ENCODE results near the gene LMTK2.

Gene LMTK2

DNA sequence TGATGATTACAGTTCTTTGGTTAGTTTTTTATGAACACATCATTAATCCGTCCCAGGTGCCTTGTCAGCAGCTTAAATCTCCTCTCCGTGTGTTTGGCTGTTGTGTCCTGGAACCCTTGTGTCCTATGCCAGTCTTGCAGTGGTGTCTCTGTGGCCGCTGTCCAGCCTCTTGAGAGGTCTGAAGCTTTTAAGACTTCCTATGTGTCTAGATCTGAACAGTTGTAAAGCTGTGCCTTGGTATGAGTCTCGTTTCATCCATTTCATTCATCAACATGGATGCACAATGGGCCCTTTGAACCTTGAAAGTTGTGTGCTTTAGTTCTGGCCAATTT lies 16.7 kb downstream of the LMTK2 start:
- TF ChIP-seq, protein P1, sequence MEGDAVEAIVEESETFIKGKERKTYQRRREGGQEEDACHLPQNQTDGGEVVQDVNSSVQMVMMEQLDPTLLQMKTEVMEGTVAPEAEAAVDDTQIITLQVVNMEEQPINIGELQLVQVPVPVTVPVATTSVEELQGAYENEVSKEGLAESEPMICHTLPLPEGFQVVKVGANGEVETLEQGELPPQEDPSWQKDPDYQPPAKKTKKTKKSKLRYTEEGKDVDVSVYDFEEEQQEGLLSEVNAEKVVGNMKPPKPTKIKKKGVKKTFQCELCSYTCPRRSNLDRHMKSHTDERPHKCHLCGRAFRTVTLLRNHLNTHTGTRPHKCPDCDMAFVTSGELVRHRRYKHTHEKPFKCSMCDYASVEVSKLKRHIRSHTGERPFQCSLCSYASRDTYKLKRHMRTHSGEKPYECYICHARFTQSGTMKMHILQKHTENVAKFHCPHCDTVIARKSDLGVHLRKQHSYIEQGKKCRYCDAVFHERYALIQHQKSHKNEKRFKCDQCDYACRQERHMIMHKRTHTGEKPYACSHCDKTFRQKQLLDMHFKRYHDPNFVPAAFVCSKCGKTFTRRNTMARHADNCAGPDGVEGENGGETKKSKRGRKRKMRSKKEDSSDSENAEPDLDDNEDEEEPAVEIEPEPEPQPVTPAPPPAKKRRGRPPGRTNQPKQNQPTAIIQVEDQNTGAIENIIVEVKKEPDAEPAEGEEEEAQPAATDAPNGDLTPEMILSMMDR (IDR thresholded peaks at IDR 0.05; ENCODE audit: low read depth, low read length) = no peak
- DNase-seq (ENCODE audit: low read depth, low spot score) = no peak
- H3K4me3 ChIP-seq (ENCODE audit: low read depth, low read length) = no peak overlapping the region
- in situ Hi-C loops (cut with HindIII; ENCODE audit: low sequenced_read_pairs) = no loop called here

DNA sequence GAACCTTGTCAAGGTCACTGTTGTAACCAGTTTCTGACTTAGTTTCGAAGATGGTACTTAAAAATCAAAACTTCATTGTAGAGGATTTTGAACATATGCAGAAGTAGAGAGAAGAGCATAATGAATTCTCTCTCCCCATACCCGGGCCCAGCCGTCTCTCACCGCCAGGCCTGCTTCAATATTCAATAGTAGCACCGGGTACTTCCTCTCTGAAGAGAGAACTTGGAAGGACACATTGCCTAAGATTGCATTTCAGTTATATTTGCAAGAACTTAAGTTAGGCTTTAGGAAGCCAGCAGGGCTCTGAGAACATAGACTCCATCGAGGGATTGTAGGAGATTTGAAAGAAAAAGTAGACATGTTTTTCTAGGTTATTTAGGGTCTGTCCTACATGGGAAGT lies 19.1 kb downstream of the LMTK2 start:
- no peak overlapping the region for H3K4me3 ChIP-seq (ENCODE audit: low read depth, low read length)
- TF ChIP-seq, protein P1 (IDR thresholded peaks at IDR 0.05; ENCODE audit: low read depth, low read length) = no peak
- DNase-seq (ENCODE audit: low read depth, low spot score) = no peak
- in situ Hi-C loops (cut with HindIII; ENCODE audit: low sequenced_read_pairs) = no loop called here

DNA sequence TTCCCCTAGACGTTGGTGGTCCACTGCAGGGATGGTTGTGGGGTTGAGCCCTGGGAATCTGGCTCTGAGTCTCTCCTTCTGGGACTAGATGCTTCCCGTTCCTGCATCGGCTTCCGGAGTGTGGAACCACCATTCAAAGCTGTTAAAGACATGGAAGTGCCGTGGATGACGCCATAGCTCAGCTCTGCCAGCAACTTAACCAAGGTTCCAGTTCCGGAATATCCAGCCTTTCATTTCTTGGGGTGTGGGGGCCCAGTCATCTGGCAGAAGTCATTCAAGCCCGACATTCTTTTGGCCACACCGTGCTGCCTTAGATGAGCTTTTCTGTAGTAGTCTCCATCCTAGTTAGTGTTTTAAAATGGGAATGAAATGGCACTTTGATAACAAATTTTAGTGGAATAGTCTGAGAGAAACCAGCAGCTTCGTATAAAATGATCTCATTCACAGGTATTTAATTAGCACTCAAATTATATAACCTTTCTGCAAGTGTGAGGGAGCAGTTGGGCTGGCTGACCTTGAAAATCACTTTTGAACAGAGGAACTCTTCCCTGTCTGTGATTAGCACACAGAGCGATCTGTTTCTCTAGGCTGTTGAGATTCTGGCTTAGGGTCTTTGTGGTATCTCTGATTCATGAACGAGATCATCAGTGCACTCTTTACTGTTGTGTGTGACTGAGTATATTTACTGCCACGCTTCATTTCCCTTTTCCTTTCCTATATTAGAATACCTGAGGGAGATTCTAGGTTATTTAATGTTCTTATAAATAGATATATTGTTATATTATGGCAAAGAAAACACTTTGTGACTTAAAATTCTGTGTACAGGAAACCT lies 19.9 kb downstream of the LMTK2 start:
- H3K4me3 ChIP-seq (ENCODE audit: low read depth, low read length) = no peak overlapping the region
- TF ChIP-seq, protein P1 (IDR thresholded peaks at IDR 0.05; ENCODE audit: low read depth, low read length) = no peak
- in situ Hi-C loops (cut with HindIII; ENCODE audit: low sequenced_read_pairs) = no loop called here
- no peak for DNase-seq (ENCODE audit: low read depth, low spot score)

DNA sequence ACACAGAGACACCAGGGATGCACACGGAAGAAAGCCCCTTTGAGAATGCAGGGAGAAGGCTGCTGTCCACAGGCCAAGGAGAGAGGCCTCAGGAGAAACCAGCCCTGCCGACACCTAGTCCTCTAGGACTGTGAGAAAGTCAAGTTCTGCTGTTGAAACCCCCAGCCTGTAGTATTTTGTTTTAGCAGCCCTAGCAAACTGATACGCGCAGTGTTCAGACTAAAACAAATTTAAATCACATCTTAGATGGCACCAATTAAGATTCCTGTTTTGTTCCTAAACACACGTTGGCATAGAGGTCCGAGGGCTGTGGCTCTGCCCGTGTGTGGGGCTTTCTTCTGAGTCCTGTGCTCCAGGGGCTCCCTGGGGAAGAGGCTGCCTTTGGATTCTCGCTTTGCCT lies 21.7 kb downstream of the LMTK2 start:
- H3K4me3 ChIP-seq (ENCODE audit: low read depth, low read length) = no peak overlapping the region
- no peak for DNase-seq (ENCODE audit: low read depth, low spot score)
- TF ChIP-seq, protein P1 (IDR thresholded peaks at IDR 0.05; ENCODE audit: low read depth, low read length) = no peak
- in situ Hi-C loops (cut with HindIII; ENCODE audit: low sequenced_read_pairs) = no loop called here

DNA sequence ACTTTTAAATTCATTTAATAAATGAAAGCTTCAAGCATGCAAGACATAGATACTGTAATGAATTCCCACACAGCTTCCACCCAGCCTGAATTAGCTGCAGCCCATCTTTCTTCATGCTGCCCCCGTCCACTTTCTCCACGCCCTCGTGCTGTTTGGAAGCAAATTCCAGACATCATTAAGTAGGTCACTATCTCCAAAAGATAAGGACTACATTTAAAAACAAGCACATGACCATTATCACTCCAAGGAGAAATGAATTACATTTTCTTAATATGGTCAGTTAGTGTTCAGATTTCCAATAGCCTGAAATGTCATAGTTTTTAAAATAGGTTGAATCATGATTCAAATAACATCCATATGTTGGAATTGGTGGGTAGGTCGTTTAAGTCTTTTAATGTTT lies 24.3 kb downstream of the LMTK2 start:
- DNase-seq (ENCODE audit: low read depth, low spot score) = no peak
- no peak overlapping the region for H3K4me3 ChIP-seq (ENCODE audit: low read depth, low read length)
- TF ChIP-seq, protein P1 (IDR thresholded peaks at IDR 0.05; ENCODE audit: low read depth, low read length) = no peak
- in situ Hi-C loops (cut with HindIII; ENCODE audit: low sequenced_read_pairs) = no loop called here

DNA sequence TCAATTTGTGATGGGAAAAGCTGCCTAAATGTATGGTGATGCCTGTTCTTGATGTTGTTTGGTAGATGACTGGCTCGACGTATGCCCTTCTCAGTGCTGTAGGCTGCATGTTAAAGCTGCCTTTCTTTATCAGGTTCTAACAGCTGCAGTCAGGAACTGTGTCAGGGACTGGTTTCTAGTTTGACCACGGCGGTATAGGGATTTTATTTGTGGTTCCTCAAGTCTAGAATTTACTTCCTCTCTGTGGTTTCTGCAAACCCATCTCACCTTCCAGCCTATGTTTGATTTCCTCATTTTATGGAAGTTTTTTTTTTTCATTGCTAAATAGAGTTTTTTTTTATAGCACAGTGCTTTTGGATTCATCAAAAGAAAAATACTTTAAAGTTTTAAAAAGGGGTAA lies 26.5 kb downstream of the LMTK2 start:
- TF ChIP-seq, protein P1 (IDR thresholded peaks at IDR 0.05; ENCODE audit: low read depth, low read length) = no peak
- DNase-seq (ENCODE audit: low read depth, low spot score) = peak; percentile 22
- in situ Hi-C loops (cut with HindIII; ENCODE audit: low sequenced_read_pairs) = no loop called here
- H3K4me3 ChIP-seq (ENCODE audit: low read depth, low read length) = no peak overlapping the region
